GM21825 (cell line): Measurements from ENCODE around the gene SESTD1.
"Not testable (repeated sequence)": the region's sequence is repeated elsewhere in the genome, so short reads cannot be mapped to it uniquely, and the experiment has no call there.

ENCODE experiments used
- ATAC-seq: cut with Tn5 transposase; IDR thresholded peaks from one replicate; pipeline ENCODE4 v1.9.1; 2021; ENCODE audit warnings: mild to moderate bottlenecking, moderate library complexity; ENCODE audit not compliant: unreplicated experiment

Gene SESTD1

DNA sequence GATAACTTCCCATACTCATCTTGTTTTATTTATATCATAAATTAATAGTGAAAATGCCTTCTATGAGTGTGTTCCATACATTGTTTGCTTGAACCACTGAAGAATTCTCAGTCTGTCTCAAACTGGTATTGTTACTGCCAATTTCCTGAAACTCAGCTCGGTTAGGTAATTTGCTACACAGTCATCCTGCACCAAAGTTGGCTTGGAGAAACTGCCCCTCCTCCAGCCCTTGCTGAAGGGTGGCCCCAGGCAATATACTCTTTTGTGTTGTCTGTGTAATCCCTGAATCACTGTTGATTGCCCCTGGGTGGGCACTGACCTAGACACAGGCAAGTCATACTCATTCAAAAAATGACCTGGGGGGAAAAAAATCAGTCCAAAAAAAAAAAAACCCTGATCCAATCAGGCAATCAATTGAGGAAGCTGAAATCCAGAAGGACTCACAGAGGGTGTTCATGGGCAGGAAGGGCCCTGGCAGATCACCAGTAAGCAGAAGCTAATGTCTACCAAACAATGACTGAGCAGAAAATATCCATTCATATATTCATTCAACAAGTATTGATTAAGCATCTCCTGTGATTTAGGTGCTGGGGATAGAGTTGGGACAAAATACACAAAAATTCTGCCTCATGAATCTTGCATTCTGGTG is 3.8 kb upstream of the SESTD1 start:
- ATAC-seq: no peak

GRCh38 chr2:179266271-179266670 is 1.6 kb upstream of the SESTD1 start:
- ATAC-seq: no peak

DNA sequence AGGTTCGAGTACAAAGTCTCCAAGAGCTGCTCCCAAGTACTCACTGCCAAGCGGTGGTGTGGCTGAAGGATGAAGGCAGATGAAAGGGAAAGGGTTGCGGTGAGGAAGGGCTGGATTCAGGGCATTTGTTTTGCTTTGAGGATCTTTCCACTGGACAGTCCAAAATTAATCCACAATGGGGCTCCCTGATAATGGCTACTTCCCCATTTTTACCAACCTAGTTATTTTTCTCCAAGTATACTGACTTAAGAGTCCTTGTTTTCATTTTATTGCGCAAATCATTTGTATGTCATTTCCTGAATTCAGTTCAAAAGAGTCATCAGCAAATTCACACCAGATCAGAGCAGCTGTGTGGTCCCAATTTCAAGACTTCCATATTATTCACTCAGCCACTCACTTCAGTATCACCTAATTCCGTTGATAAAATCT is 464 bp upstream of the SESTD1 start:
- ATAC-seq: no peak

- ATAC-seq: peak; percentile 30
Measured at GRCh38 chr2:179263446-179264367, 925 bp downstream of the SESTD1 start.

GRCh38 chr2:179263015-179263414 is 1.6 kb downstream of the SESTD1 start:
- ATAC-seq: no peak

DNA sequence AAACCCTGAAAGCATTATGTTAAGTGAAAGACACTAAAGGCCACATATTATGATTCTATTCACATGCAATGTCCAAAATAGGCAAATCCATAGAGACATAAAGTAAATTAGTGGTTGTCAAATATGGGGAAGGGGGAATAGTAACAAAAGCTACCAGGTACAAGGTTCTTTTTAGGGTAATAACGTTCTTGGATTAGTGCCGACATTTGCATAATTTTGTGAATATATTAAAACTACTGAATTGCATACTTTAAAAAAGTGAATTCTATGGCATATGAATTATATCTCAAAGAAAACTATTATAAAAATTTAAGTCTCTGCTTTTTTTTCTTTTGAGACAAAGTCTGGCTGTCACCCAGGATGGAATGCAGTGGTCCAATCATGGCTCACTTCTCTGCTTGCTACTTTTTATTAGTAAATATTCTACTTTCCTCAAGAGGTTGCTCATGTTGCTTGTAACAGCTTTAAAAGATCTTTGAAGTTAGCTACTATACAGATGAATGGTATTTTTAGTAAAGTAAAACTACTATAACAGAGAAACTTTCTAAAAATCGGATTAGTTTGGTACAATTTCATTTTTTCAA is 2.5 kb downstream of the SESTD1 start:
- no peak for ATAC-seq

DNA sequence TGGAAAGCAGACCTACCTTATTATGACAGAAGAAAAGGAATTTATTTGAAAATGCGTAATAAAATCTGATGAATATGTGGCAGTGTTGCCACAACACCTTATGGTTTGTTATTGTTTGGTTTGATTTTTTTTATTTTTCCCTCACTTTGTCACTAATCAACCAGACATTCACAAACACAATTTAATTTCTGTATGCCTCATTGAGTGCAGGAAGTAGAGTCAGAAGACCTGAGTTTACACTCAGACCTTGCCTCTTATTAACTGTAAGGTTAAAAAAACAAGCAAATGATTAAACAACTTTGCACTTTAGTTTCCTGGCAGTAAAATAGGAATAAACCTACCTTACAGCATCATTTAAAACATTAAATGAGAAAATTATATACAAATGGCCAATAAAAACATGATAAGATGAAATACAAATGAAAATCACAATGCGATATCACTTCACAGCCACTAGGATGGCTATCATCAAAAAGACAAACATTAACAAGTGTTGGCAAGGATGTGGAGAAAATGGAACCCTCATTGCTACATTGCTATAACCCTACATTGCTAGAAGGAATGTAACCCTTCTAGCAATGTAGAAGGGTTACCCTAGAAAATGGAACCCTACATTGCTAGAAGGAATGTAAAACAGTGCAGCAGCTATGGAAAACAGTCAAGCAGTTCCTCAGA is 3.3 kb downstream of the SESTD1 start:
- no peak for ATAC-seq

DNA sequence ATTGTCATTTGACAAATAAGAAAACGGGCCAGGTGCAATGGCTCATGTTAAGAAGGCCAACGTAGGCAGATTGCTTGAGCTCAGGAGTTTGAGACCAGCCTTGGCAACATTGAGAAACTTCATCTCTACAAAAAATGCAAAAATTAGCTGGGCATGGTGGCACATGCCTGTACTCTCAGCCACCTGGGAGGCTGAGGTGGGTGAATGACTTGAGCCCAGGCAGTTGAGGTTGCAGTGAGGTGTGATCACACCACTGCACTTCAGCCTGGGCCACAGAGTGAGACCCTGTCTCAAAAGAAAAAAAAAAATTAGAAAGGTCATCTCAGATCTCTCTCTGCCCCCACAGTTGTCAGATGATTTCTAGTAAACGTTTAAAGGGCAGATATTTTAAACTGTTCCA is 4.4 kb downstream of the SESTD1 start:
- ATAC-seq: no peak

- peak; percentile 24 for ATAC-seq
Measured at GRCh38 chr2:179255129-179255528, 9.5 kb downstream of the SESTD1 start.

GRCh38 chr2:179253226-179253625 is 11.4 kb downstream of the SESTD1 start:
- ATAC-seq: peak; percentile 61

DNA sequence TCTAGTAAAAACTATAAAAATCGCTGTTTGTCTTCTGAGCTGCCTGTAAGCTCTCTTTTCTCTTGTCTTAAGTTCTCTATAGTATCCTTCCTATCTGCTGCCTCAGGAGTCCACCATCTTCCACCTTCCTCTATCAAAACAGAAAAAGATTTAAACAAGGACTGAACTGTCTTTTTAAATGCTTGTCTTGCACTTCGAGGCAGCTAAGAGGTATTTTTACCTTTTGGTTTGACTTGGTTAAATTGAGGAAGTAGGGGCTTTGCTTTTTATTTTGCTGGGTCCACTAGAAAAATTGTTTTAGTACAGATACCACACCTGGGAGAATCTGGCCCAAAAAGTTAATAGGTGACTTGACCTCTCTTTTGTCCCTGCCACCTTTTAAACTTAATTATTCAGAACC is 12.2 kb downstream of the SESTD1 start:
- ATAC-seq: no peak

DNA sequence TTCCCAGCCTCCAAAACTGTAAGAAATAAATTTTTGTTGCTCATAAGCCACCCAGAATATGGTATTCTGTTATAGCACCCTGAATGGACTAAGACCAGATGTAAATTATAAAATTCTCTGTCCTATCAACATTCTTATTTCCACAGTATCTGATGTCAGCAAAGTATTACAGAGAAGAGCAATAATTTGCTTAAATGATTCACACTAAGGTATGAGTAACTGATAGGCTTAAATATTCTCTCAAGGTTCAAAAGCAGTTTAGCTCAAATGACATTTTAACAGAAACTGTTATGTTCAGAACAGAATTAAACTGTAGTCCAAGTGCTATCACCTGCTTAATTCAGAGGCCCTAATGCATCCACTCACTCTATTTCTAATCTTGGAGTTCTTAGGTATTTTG is 12.8 kb downstream of the SESTD1 start:
- no peak for ATAC-seq

GRCh38 chr2:179250848-179251504 is 13.7 kb downstream of the SESTD1 start:
- ATAC-seq: peak; percentile 24

DNA sequence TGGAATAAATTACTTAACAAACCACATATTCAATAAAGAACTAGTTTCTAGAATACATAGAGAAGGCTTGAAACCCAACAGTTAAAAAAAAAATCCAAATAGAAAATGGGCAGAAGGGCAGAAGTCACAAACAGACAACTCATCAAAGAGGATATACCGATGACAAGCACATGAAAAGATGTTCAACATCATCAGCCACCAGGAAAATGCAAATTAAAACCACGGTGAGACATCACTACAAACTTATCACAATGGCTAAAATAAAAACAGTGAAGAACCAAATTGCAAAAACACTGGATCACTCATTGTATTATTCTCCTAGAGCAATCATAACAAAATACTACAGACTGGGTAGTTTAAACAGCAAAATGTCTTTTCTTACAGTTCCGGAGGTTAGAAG is 14.5 kb downstream of the SESTD1 start:
- ATAC-seq: no peak

DNA sequence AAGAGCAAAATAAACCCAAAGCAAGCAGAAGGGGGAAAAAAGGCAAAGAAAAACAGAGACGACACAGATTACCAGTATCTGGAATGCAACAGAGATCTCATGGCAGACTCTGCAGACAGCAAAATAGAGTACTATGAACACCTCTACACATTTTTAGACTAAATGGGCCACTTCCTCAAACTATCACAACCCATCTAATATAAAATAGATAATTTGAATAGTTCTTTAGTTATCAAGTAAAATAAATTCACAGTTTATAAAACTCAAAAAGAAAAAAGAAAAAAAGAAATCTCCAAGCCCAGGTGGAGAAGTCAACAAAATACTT is 16.6 kb downstream of the SESTD1 start:
- no peak for ATAC-seq

- ATAC-seq: no peak
Measured at GRCh38 chr2:179247318-179248023, 17.2 kb downstream of the SESTD1 start.

- not testable (repeated sequence) for ATAC-seq
Measured at GRCh38 chr2:179245843-179246242, 18.8 kb downstream of the SESTD1 start.

DNA sequence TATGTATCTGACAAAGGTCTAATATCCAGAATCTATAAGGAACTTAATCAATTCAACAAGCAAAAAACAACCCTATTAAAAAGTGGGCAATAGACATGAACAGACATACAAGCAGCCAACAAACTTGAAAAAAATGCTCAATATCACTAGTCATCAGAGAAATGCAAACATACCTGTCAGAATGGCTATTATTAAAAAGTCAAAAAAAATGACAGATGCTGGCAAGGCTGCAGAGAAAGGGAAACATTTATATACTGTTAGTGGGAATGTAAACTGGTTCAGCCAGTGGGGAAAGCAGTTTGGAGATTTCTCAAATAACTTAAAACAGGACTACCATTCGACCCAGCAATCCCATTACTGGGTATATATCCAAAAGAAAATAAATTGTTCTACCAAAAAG is 21.6 kb downstream of the SESTD1 start:
- ATAC-seq: no peak

DNA sequence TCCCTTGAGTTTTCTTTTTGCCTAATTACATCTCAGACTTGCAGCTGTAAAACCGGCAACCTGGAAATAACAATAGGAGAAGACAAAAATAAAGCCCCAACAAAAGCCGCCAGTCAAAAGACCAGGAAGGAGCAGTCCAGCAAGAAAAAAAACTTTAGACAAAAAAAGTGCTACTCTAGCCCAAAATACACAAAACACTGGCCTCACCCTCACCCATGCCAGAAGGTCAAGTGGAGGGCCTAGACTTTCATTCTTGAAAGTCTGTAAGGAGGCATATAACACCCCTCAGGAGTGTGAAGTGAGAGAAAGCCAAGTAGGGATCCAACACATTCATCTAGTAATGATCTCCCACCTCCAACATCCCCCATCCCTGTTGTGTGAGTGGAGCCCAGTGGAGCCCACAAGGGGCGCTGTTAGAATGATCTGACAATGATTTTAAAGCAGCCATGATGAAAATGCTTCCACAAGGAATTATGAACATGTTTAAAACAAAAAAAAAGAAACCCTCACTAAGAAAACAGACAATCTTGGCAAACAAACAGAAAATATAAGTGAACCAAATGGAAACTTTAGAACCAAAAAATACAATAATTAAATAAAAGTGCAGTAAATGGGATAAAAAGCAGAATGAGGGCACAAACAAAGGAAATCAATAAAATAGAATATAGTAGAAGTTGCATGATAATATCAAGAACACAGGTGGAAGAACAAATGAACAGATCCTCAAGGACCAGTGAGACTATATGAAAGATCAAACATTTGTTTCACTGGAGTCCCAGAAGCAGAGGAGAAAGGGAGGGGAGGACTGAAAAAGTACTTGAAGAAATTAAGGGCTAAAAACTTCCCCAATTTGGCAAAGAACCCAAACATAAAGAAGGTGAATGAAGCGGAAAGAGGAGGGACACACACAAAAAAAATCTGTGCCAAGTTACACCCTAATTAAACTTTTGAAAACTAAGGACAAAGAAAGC is 23.9 kb downstream of the SESTD1 start:
- no peak for ATAC-seq
